ENCODE results near the gene PEX26.
A peak's percentile ranks its signal among the peaks of the same experiment; 100 is the strongest.

PEX26 gene

DNA sequence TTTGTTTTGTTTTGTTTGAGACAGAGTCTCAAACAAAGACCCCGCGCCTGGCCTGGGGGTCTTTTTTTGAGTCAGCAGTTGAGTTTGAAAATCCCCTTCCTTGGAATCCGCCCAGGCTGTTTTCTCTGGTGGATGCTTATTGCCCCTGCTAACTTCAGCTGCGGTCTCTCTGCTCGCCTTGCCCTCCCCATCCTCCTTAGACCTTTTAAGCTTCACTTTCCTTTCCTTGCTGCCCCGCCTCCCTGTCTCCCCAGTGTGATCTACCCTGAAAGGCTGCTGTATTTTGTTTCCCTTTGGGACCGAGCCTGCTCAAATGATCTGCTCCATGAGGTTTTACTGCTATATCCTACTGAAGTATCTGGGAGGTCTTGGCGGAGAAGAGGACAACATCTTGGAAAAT lies 74.7 kb downstream of the PEX26 start:
- H3K9me3 Mint-ChIP-seq: no peaks in the 10 kb centered on the region
- no peak for ATAC-seq (replicated peaks; ENCODE audit: extremely low read depth, poor library complexity, severe bottlenecking)

DNA sequence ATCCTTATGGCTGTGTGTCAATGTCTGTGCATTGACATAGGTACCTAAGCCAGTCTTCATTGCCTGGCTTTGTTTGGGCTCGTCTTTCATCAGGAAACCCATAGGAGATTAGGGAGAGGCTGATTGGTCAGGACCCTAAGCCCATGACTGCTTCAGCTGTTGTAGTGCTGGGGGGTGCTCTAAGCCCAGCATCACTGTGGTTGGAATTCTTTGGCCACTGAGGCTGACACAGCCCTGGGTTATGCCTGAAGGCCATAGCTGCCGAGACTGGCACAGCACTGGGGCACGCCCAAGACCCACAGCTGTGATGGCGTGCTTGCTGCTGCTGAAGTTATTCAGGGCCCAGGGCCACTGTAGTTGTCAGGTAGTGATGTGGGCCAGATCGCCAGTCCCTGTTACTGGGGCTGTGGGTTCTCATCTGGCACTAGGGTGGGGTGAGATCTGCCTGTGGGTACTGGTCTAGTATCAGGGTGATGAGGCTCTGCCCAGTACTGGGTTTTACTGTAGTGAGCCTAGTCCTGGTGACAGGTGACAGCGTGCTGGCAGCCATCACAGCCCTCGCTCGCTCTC lies 77.1 kb downstream of the PEX26 start:
- H3K4me3 Mint-ChIP-seq: no peak overlapping the region
- no peaks in the 10 kb centered on the region for H3K27me3 Mint-ChIP-seq
- H3K36me3 Mint-ChIP-seq (ENCODE audit: insufficient read depth): peaks cover 8% of the 10 kb centered on the region
- H3K9me3 Mint-ChIP-seq: no peaks in the 10 kb centered on the region
- H3K27ac Mint-ChIP-seq (ENCODE audit: low read depth): peak overlapping the region; percentile 17
- H3K4me1 Mint-ChIP-seq: peaks cover 15% of the 10 kb centered on the region
- ATAC-seq (replicated peaks; ENCODE audit: extremely low read depth, poor library complexity, severe bottlenecking) (no peak), DNase-seq (ENCODE audit: low spot score in 2 of 2) (no peak)

More for the DNA sequence above, 74.7 kb downstream of the PEX26 start:
- Mint-ChIP-seq H3K36me3 (ENCODE audit: insufficient read depth) (peaks cover 7% of the 10 kb centered on the region), H3K4me1 (peaks cover 26% of the 10 kb centered on the region), H3K27ac (ENCODE audit: low read depth) (peak overlapping the region; percentile 50), H3K27me3 (no peaks in the 10 kb centered on the region), H3K4me3 (peak overlapping the region; percentile 83)
- DNase-seq (ENCODE audit: low spot score in 2 of 2): no peak
